Measurements from ENCODE around the gene ADCY5. TPM values are rescaled to one million over a fixed set of nuclear protein-coding genes. Genes with fewer than 3 reads are reported as not detected.

ADCY5 gene
- total and polyA plus RNA-seq, 4 donors: 29.5 to 56.7 (median 41.7) TPM

- no peak overlapping the region for H3K4me3 ChIP-seq (ENCODE audit: low read depth, low read length)
- H3K4me1 ChIP-seq (ENCODE audit: control insufficient read depth, insufficient read depth, low read length): peaks cover 17% of the 10 kb centered on the region
- no peaks in the 10 kb centered on the region for H3K27me3 ChIP-seq (ENCODE audit: control insufficient read depth, insufficient read depth, low read length)
- DNase-seq (ENCODE audit: low read depth in 4 of 6, low spot score in 6 of 6): no peak
- 82% methylated on average over 13 of the region's 15 CpGs for WGBS (ENCODE audit: insufficient coverage)
- no peak overlapping the region for H3K27ac ChIP-seq (ENCODE audit: low read depth, low read length)
- peaks cover 50% of the 10 kb centered on the region for H3K36me3 ChIP-seq (ENCODE audit: control insufficient read depth, insufficient read depth, low read length)
- H3K9me3 ChIP-seq (ENCODE audit: control insufficient read depth, insufficient read depth, low read length): no peaks in the 10 kb centered on the region
Measured at GRCh38 chr3:123349566-123350435, 99.1 kb downstream of the ADCY5 start.

GRCh38 chr3:123349201-123349535 lies 99.7 kb downstream of the ADCY5 start:
- WGBS (ENCODE audit: insufficient coverage): 87% methylated on average over 9 of the region's 9 CpGs
- H3K27ac ChIP-seq (ENCODE audit: low read depth, low read length): no peak overlapping the region

GRCh38 chr3:123348471-123349200 lies 100.3 kb downstream of the ADCY5 start:
- 93% methylated on average over 12 of the region's 12 CpGs for WGBS (ENCODE audit: insufficient coverage)
- no peaks in the 10 kb centered on the region for H3K9me3 ChIP-seq (ENCODE audit: control insufficient read depth, insufficient read depth, low read length)
- no peak for DNase-seq (ENCODE audit: low read depth in 4 of 6, low spot score in 6 of 6)
- H3K36me3 ChIP-seq (ENCODE audit: control insufficient read depth, insufficient read depth, low read length): peaks cover 53% of the 10 kb centered on the region
- no peaks in the 10 kb centered on the region for H3K27me3 ChIP-seq (ENCODE audit: control insufficient read depth, insufficient read depth, low read length)
- H3K4me1 ChIP-seq (ENCODE audit: control insufficient read depth, insufficient read depth, low read length): peaks cover 20% of the 10 kb centered on the region
- no peak overlapping the region for H3K27ac ChIP-seq (ENCODE audit: low read depth, low read length)
- no peak overlapping the region for H3K4me3 ChIP-seq (ENCODE audit: low read depth, low read length)

More at GRCh38 chr3:123349201-123349535, 99.7 kb downstream of the ADCY5 start:
- H3K9me3 ChIP-seq (ENCODE audit: control insufficient read depth, insufficient read depth, low read length): no peaks in the 10 kb centered on the region
- no peak for DNase-seq (ENCODE audit: low read depth in 4 of 6, low spot score in 6 of 6)
- H3K36me3 ChIP-seq (ENCODE audit: control insufficient read depth, insufficient read depth, low read length): peaks cover 50% of the 10 kb centered on the region
- no peak overlapping the region for H3K4me3 ChIP-seq (ENCODE audit: low read depth, low read length)
- H3K27me3 ChIP-seq (ENCODE audit: control insufficient read depth, insufficient read depth, low read length): no peaks in the 10 kb centered on the region
- H3K4me1 ChIP-seq (ENCODE audit: control insufficient read depth, insufficient read depth, low read length): peaks cover 17% of the 10 kb centered on the region

- H3K4me1 ChIP-seq (ENCODE audit: control insufficient read depth, insufficient read depth, low read length): peaks cover 20% of the 10 kb centered on the region
- peaks cover 55% of the 10 kb centered on the region for H3K36me3 ChIP-seq (ENCODE audit: control insufficient read depth, insufficient read depth, low read length)
- no peak overlapping the region for H3K4me3 ChIP-seq (ENCODE audit: low read depth, low read length)
- H3K27ac ChIP-seq (ENCODE audit: low read depth, low read length): no peak overlapping the region
- WGBS (ENCODE audit: insufficient coverage): 49% methylated on average over 5 of the region's 15 CpGs
- H3K9me3 ChIP-seq (ENCODE audit: control insufficient read depth, insufficient read depth, low read length): no peaks in the 10 kb centered on the region
- DNase-seq (ENCODE audit: low read depth in 4 of 6, low spot score in 6 of 6): peak in 1 of 6 donors; percentile 20
- H3K27me3 ChIP-seq (ENCODE audit: control insufficient read depth, insufficient read depth, low read length): no peaks in the 10 kb centered on the region
Measured at GRCh38 chr3:123347691-123348264, 101.1 kb downstream of the ADCY5 start.

- H3K27ac ChIP-seq (ENCODE audit: low read depth, low read length): no peak overlapping the region
- H3K4me3 ChIP-seq (ENCODE audit: low read depth, low read length): no peak overlapping the region
- H3K27me3 ChIP-seq (ENCODE audit: control insufficient read depth, insufficient read depth, low read length): no peaks in the 10 kb centered on the region
- DNase-seq (ENCODE audit: low read depth in 4 of 6, low spot score in 6 of 6): no peak
- peaks cover 26% of the 10 kb centered on the region for H3K4me1 ChIP-seq (ENCODE audit: control insufficient read depth, insufficient read depth, low read length)
- H3K36me3 ChIP-seq (ENCODE audit: control insufficient read depth, insufficient read depth, low read length): peaks cover 54% of the 10 kb centered on the region
- WGBS (ENCODE audit: insufficient coverage): 80% methylated on average over 1 of the region's 4 CpGs
- no peaks in the 10 kb centered on the region for H3K9me3 ChIP-seq (ENCODE audit: control insufficient read depth, insufficient read depth, low read length)
Measured at GRCh38 chr3:123347205-123347604, 101.7 kb downstream of the ADCY5 start.

- H3K4me1 ChIP-seq (ENCODE audit: control insufficient read depth, insufficient read depth, low read length): peaks cover 31% of the 10 kb centered on the region
- no peak overlapping the region for H3K27ac ChIP-seq (ENCODE audit: low read depth, low read length)
- WGBS (ENCODE audit: insufficient coverage): 94% methylated on average over 6 of the region's 8 CpGs
Measured at GRCh38 chr3:123346021-123346420, 102.9 kb downstream of the ADCY5 start.

GRCh38 chr3:123344907-123345594 lies 103.8 kb downstream of the ADCY5 start:
- Histone ChIP-seq H3K36me3 (ENCODE audit: control insufficient read depth, insufficient read depth, low read length) (peaks cover 38% of the 10 kb centered on the region), H3K4me3 (ENCODE audit: low read depth, low read length) (no peak overlapping the region), H3K27me3 (ENCODE audit: control insufficient read depth, insufficient read depth, low read length) (no peaks in the 10 kb centered on the region), H3K27ac (ENCODE audit: low read depth, low read length) (no peak overlapping the region), H3K9me3 (ENCODE audit: control insufficient read depth, insufficient read depth, low read length) (no peaks in the 10 kb centered on the region), H3K4me1 (ENCODE audit: control insufficient read depth, insufficient read depth, low read length) (peaks cover 31% of the 10 kb centered on the region)
- DNase-seq (ENCODE audit: low read depth in 4 of 6, low spot score in 6 of 6): peak in 1 of 6 donors; percentile 39
- 68% methylated on average over 13 of the region's 13 CpGs for WGBS (ENCODE audit: insufficient coverage)

More at GRCh38 chr3:123346021-123346420, 102.9 kb downstream of the ADCY5 start:
- no peak for DNase-seq (ENCODE audit: low read depth in 4 of 6, low spot score in 6 of 6)
- Histone ChIP-seq H3K27me3 (ENCODE audit: control insufficient read depth, insufficient read depth, low read length) (no peaks in the 10 kb centered on the region), H3K9me3 (ENCODE audit: control insufficient read depth, insufficient read depth, low read length) (no peaks in the 10 kb centered on the region), H3K36me3 (ENCODE audit: control insufficient read depth, insufficient read depth, low read length) (peaks cover 43% of the 10 kb centered on the region), H3K4me3 (ENCODE audit: low read depth, low read length) (no peak overlapping the region)

- no peak overlapping the region for H3K4me3 ChIP-seq (ENCODE audit: low read depth, low read length)
- H3K27me3 ChIP-seq (ENCODE audit: control insufficient read depth, insufficient read depth, low read length): no peaks in the 10 kb centered on the region
- peak in 1 of 6 donors; percentile 48 for DNase-seq (ENCODE audit: low read depth in 4 of 6, low spot score in 6 of 6)
- no peak overlapping the region for H3K27ac ChIP-seq (ENCODE audit: low read depth, low read length)
- peaks cover 31% of the 10 kb centered on the region for H3K36me3 ChIP-seq (ENCODE audit: control insufficient read depth, insufficient read depth, low read length)
- 74% methylated on average over 3 of the region's 6 CpGs for WGBS (ENCODE audit: insufficient coverage)
- H3K4me1 ChIP-seq (ENCODE audit: control insufficient read depth, insufficient read depth, low read length): peaks cover 31% of the 10 kb centered on the region
- H3K9me3 ChIP-seq (ENCODE audit: control insufficient read depth, insufficient read depth, low read length): no peaks in the 10 kb centered on the region
Measured at GRCh38 chr3:123344175-123344906, 104.5 kb downstream of the ADCY5 start.

Measured in spinal cord (tissue), 10 donors.